ENCODE results near the gene PAGE1. TPM values are rescaled to one million over a fixed set of nuclear protein-coding genes. Genes with fewer than 3 reads are reported as not detected.

Gene PAGE1, protein sequence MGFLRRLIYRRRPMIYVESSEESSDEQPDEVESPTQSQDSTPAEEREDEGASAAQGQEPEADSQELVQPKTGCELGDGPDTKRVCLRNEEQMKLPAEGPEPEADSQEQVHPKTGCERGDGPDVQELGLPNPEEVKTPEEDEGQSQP
- total RNA-seq: not detected in 2 replicates

DNA sequence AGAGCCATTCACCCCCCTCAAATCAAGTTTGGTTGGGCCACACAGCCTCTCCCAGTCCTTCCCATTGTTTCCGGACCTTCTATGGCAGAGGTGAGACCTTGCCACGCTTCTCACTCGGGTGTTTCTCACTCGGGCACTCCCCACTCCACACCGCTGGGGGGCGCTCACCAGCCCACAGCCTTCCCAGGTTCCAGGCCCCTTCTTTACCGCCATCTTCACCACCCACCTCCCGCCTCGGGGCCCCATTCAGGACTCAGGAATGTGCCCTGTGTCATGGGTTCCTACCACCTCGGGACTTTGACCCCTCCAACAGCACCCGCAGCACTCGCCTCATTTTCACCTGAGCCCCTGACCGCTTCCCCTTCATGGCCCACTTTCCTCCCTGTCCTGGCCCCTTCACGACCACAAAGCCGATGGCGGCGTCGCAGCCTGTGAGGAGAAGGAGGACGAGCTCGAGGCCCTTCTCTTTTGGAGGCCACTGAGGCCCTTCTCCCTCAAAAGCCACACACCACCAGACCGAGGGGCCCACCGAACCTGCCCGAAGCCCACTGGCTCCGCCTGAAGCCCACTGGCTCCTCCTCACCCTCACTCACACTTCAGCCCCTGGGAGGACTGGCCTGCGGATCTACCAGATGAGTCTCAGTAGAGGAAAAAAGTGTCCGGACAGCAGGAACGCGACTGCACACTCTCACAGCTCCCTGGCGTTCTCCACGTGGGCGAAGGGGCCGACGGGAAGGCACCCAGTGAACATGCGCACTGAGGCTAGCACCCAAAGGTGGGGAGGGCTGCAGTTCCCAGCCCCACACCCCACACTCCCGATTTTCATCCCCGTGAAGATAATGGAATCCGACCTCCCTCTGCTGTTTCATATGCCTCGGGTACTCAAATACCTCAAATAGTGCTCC is at the start of gene PAGE1:
PAGE1 (minus strand) TSS at position 709 of the 905 bp plus-strand sequence. CDS start 1,214 bp downstream, outside the sequence.

Other genes with a start within 250 kb of the PAGE1 start
- gene GAGE12C, start 163.8 kb downstream of the PAGE1 start, total RNA-seq: not detected in 2 replicates
- gene GAGE12D, start 154.3 kb downstream of the PAGE1 start, total RNA-seq: not detected in 2 replicates
- gene GAGE12E, start 144.7 kb downstream of the PAGE1 start, total RNA-seq: not detected in 2 replicates
- gene GAGE12F, start 135.1 kb downstream of the PAGE1 start, total RNA-seq: not detected in 2 replicates
- gene GAGE12G, start 125.6 kb downstream of the PAGE1 start, total RNA-seq: not detected in 2 replicates
- not detected in 2 replicates for gene GAGE12H, start 116.0 kb downstream of the PAGE1 start, total RNA-seq
- gene GAGE2A, start 106.5 kb downstream of the PAGE1 start, total RNA-seq: not detected in 2 replicates
- not detected in 2 replicates for gene GAGE1, start 97.0 kb downstream of the PAGE1 start, total RNA-seq
- not detected in 2 replicates for gene PAGE4, start 133.3 kb upstream of the PAGE1 start, total RNA-seq
- gene USP27X, start 183.5 kb upstream of the PAGE1 start, total RNA-seq: 2.5 and 3.5 TPM in 2 replicates
- 6.0 and 7.3 TPM in 2 replicates for gene CLCN5, start 226.6 kb upstream of the PAGE1 start, total RNA-seq